Fibroblast of mammary gland (primary cell): ENCODE measurements around the gene TFPI.

ENCODE experiments used
- DNase-seq: peaks from one replicate; pipeline ENCODE4 v3.0.0-alpha.2; 2010; ENCODE audit warnings: low read depth
- H3K4me3 ChIP-seq: 2 replicates; pipeline ENCODE4 v1.5.1; 2011; ENCODE audit warnings: low read depth, mild to moderate bottlenecking, low read length, moderate library complexity; ENCODE audit not compliant: control insufficient read depth
- CTCF ChIP-seq: conservative IDR thresholded peaks from 2 replicates; pipeline ENCODE4 v1.5.1; 2011; ENCODE audit warnings: low read depth, low read length, inconsistent platforms; ENCODE audit not compliant: control insufficient read depth, insufficient read depth

Gene TFPI

GRCh38 chr2:187548656-187549055 is 5.6 kb downstream of the TFPI start:
- DNase-seq = no peak
- H3K4me3 ChIP-seq = no peak overlapping the region
- TF ChIP-seq CTCF = no peak

- no peak overlapping the region for H3K4me3 ChIP-seq
- DNase-seq = peak; percentile 98
- TF ChIP-seq CTCF = no peak
These were observed 6.8 kb downstream of the TFPI start for GRCh38 chr2:187547353-187547979.

- no peak for DNase-seq
- TF ChIP-seq CTCF = no peak
- H3K4me3 ChIP-seq = no peak overlapping the region
These were observed 7.4 kb downstream of the TFPI start for GRCh38 chr2:187546762-187547333.

GRCh38 chr2:187545238-187545751 is 8.9 kb downstream of the TFPI start:
- no peak for DNase-seq
- no peak overlapping the region for H3K4me3 ChIP-seq
- no peak for TF ChIP-seq CTCF

- no peak for DNase-seq
- H3K4me3 ChIP-seq = no peak overlapping the region
- no peak for TF ChIP-seq CTCF
These were observed 9.7 kb downstream of the TFPI start for GRCh38 chr2:187544371-187545080.

- H3K4me3 ChIP-seq = no peak overlapping the region
- DNase-seq = no peak
- no peak for TF ChIP-seq CTCF
These were observed 10.7 kb downstream of the TFPI start for GRCh38 chr2:187543488-187543887.
